Stimulated activated CD4-positive, alpha-beta T cell treated with anti-CD3 and anti-CD28 coated beads, Interleukin-12 subunit alpha, Interleukin-12 subunit beta, amount 100 ng/mL, for 24 hours (primary cell): ENCODE measurements around the gene PGAM2.

Experiments used
- DNase-seq, 2 experiments: peaks; one replicate each; pipeline ENCODE4 v3.0.0-alpha.2; 2020; ENCODE audit warnings: low read depth in 2 of 2

The PGAM2 gene

DNA sequence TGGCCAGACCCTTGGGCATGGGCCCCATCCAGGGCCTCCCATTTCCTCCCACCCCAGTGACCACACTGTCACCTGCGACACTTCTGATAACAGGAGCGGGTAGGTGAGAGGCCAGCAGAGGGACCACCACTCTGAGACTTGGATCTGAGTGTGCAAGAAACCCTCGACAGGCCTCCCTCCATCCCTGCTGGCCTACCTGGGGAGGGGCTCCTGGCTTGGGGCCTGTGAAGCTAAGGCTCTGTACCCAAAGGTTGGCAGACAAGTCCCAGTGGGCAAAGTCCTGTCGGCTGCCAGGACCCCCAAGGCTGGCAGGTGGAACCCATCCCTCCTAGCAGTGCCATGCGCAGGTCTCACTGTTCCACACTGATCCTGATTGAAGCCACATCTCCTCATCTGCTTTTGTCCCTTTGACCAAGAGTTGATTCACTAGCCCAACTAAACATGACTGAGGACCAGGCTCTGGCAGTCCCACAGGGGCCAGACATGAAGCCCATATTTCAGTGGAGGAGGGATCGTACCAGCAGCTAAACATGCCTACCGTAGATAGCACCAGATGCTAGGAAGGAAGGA lies 1.2 kb upstream of the PGAM2 start:
- DNase-seq, result no peak

DNA sequence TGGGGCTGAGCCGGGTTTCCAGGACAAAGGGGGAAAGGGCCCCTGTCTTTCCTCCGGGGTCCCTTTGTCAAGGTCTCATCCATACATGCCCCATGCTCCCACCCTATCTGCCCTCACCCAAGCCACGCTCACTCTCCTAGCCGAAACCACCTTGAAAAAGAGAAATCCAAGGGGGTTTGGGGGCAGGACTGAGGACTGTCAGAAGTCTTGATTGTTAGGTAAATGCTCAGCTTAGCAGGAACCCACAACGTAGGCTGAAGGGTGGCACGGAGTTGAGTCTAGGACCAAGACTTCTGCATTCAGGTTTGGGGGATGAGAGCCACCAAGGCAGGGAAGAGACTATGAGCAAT lies 719 bp upstream of the PGAM2 start:
- no peak for DNase-seq

DNA sequence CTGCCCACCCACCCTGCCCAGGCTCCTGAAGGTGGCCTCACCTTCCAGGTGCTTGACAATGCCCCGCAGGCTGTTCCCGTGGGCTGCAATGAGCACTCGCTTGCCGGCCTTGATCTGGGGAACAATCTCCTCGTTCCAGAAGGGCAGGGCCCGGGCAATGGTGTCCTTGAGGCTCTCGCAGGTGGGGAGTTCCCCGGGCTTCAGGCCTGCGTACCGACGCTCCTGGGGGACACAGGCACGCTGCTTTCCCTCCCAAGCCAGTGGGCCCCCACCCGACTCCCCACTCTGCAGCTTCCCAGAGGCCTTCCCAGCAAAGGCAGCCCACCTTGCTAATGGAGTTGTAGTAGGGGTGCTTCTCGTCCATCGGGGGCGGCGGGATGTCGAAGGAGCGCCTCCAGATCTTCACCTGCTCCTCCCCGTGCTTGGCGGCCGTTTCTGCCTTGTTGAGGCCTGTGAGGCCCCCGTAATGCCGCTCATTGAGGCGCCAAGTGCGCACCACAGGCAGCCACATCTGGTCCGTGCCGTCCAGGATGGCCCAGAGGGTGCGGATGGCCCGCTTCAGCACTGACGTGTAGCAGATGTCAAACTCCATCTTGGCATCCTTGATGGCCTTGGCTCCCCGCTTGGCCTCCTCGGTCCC lies 456 bp downstream of the PGAM2 start:
- DNase-seq, result no peak

DNA sequence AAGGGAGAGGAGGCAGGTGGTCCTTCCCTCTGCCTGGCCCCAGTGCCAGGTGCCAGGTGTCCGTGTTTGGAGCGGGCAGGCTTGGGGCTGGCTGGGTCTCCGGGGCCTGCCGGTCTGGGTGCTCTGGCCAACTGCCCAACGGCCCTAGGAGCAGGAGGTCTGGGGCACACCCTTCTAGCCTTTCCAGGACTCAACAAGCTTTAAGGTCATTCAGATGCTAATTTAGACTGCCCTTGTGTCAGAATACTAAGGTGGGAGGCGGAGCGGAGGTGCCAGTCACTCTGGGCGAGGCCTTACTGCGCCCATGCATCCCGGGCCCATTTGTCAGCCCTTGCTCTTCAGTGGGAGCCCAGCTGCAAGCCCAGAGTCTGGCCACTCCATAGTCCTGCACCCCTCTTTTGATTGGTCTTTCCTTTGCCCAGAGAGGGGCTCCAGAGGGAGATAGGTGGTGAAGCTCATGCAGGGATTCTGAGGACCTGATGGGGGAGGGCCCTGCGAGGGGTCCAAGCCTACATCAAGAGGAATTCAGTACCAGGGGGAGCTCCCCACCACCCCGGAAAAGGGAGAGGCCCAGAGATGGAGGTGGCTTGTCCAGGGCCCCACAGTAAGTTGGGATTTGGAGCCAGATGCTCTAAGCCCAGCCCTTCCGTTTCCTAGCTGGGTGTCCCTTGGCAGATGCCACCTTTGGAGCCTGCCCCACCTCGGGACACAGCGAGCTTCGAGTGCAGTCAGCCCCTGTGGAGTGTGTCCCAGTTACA lies 1.3 kb downstream of the PGAM2 start:
- DNase-seq, result no peak

DNA sequence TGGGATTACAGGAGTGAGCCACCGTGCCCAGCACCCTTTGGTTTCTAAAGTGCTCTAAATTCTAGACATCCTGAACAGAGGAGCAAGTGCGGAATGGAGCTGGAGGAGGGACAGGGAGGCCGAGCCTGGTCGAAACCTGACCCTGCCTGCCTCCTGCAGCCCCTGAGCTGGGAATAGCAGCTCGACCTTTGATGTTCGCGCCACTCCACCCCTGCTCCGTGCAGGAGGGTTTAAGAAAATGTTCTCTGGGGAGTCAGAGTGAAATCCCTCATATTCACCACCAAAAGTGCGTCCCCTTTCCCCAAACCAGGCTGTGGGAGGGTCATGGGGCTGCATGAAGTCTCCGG lies 1.8 kb downstream of the PGAM2 start:
- DNase-seq, result no peak

DNA sequence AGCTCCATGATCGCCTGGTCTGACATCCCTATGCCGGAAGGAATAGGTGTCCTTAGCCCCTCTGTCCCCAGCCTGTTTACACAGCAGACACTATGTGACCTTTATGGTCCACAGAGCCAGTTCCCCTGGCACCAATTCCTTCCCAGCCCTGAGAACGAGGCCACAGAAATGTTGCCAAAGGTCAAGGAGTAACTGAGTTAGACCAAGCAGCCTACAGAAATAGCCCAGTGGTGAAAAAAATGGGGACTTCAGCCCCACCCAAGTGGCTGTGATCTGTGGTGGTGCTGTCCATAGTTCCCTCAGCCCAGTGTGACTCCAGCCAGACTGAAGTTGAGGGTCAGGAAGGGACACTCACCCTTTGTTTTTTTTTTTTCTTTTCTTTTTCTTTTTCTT lies 2.5 kb downstream of the PGAM2 start:
- no peak for DNase-seq

DNA sequence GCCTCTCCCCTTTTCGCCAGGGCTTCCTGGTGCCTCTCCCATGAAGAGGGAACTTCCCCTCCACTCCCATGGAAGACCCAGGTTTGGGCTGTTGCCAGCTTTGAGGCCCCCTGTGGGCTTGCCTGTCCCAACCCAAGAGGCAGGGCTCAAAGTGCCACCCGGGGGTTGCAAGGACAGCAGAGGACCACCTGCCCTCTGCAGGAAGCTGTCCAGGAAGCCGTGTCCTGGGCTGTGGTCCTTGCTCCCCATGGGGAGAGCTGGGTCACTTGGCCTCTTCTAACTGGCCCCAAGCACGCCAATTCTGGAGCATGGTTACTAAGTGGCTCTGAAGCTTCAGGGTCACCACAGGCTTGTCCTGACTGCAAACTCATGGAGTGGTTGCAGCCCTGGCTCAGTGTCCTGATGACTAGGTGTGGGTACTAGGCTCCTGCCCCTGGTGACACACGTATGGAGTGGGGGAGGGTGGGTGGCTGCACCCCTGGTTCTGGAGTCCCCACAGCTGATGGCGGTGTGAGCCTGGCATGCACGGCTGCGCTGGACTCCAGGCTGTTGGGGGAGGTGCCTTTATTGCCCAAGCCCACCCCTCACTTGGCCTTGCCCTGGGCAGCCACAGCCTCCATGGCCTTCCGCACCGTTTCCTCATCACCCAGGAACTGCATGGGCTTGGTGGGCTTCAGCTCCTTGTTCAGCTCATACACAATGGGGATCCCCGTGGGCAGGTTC lies 3.0 kb downstream of the PGAM2 start:
- no peak for DNase-seq

DNA sequence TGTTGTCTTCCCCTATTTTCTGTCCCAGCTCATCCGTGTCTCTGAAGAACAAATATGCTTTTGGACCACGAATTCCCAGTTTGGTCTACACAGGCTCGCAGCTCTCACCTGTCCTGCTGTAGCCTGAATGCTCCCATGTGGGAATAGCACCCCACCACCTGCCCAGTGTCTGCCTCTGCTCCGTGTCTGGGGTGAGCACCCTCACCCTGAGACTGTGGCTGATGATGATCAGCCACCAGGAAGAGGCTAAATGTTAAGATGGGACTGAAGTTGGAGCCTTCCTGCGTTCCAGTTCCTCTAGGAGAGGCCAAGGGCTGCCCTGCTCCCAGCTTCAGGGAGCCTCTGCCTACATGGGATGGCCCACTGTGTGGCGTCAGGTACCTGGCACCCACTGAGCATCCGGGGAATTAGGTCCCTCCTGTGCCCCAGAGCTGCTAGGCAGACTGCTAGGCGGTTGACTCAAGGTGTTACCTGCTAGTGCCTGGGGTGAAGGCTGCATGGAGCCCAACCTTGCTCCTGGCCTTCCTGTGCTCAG lies 3.7 kb downstream of the PGAM2 start:
- DNase-seq, result no peak

DNA sequence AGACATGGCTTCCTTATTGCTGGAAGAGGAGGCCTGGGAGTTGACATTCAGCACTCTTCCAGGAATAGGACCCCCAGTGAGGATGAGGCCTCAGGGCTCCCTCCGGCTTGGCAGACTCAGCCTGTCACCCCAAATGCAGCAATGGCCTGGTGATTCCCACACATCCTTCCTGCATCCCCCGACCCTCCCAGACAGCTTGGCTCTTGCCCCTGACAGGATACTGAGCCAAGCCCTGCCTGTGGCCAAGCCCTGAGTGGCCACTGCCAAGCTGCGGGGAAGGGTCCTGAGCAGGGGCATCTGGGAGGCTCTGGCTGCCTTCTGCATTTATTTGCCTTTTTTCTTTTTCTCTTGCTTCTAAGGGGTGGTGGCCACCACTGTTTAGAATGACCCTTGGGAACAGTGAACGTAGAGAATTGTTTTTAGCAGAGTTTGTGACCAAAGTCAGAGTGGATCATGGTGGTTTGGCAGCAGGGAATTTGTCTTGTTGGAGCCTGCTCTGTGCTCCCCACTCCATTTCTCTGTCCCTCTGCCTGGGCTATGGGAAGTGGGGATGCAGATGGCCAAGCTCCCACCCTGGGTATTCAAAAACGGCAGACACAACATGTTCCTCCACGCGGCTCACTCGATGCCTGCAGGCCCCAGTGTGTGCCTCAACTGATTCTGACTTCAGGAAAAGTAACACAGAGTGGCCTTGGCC lies 4.3 kb downstream of the PGAM2 start:
- no peak for DNase-seq

DNA sequence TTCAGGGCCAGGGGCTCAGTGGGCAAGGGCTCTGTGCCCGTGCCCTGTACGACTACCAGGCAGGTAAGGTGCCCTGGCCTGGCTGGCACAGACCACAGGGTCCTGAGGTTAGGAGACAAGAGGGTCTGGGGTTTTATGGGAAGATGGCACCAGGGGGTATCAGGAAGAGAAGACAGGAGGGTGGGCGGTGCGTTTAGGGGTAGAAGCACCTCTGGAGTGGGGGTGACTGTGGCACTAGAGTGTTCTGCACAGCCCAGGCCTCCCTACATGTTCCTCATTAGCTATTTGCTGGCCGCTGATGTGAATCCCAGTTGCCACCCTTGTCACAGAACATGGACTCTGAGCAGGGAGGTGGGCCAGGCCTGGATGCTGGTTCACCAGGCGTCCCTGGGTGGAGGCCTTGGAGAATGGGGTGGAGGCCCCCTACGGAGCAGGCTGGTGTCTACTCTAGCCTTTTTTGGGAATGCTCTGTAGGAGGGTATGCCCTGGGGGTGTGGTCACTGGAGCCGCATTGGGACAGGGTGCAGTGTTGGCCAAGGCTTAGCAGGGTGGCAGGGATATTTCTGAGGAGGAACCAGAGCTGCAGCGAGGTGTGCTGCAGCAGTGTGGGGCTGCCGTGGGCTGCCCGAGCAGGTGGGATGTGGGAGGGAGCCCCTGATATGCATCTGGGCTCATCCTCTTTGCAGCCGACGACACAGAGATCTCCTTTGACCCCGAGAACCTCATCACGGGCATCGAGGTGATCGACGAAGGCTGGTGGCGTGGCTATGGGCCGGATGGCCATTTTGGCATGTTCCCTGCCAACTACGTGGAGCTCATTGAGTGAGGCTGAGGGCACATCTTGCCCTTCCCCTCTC lies 5.0 kb downstream of the PGAM2 start:
- DNase-seq, result no peak

DNA sequence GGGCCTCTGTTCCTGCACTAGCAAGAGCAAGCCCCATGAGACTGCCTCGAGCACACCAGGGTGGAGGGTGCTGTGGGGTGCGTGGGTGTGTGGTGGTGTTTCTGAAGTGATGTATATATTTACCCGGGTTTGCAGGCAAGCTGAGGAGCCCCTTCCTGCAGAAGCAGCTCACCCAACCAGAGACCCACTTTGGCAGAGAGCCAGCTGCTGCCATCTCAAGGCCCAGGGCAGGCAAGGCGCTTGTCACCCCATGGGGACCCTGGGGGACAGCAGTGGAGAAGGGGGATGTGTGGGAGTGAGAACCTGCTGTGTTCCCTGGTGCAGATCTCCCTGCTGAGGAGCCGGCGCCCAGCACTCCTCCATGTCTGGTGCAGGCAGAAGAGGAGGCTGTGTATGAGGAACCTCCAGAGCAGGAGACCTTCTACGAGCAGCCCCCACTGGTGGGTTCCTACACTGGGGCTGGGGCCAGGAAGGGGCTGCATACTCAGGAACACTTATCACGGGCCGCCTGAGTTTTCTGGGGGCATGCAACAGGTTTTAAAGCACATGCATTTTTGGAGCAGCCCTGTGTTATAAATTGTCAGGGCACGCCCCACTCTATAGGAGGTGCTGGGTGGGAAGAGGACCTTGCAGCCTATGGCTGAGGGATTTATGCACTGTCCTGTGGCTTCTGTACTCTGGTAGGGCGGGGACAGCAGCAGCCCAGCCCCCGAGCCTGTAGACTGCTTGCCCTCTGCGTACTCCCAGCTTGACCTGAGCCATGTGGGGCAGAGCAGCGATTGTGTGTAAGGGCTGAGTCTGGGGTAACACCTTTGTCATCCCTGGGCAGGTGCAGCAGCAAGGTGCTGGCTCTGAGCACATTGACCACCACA lies 5.9 kb downstream of the PGAM2 start:
- no peak for DNase-seq

DNA sequence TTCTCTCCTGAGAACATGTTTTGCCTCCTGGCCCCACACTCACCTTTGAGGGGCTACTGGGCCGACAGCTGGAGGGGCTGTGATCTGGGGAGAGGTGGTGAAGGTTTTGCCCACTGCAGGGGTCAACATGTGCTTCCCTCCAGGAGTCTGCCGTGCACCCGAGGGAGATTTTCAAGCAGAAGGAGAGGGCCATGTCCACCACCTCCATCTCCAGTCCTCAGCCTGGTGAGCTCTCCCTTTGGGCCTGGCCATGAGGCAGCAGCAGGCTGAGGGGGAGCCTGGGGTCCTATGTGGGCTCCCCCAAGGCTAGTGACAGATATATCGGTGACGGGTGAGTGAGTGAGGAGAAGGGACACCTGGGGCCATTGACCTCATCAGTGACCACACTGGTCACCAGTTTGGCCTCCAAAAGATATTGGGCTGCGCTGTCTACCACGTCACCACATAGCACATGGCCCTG lies 6.6 kb downstream of the PGAM2 start:
- no peak for DNase-seq

DNA sequence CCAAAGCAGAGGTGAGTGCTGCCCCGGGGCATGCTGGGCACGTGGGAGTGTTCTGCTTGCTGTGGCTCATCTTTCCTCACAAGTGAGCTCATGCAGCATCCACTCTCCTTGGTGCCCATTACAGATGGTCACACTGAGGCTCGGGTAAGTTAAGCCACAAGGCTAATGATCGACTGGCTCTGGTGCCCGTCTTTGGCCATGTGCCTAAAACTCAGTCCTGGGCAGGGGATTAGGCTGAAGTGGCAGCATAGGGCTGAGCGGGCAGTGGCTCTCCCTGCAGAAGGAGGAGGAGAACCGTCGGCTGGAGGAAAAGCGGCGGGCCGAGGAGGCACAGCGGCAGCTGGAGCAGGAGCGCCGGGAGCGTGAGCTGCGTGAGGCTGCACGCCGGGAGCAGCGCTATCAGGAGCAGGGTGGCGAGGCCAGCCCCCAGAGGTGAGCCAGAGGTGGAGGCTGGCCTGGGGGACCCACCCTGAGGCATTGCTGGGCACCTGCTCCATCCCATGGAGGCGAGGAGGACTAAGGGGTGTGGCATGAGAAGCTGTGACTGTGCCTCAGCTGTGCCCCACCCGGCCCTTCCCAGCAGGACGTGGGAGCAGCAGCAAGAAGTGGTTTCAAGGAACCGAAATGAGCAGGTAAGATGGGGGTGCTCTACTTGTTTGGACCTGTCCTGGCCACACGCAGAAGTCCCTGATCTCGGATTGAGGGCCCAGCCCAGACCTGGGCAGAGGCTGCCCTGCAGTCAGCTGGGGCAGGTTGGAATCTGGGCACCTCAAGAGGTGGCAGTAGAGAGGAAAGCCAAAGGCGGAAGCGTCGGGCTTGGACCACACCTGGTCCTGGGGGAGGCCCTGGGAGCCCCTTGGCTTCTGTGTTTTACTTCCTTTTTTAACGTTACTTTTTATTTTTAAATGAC lies 7.3 kb downstream of the PGAM2 start:
- no peak for DNase-seq

DNA sequence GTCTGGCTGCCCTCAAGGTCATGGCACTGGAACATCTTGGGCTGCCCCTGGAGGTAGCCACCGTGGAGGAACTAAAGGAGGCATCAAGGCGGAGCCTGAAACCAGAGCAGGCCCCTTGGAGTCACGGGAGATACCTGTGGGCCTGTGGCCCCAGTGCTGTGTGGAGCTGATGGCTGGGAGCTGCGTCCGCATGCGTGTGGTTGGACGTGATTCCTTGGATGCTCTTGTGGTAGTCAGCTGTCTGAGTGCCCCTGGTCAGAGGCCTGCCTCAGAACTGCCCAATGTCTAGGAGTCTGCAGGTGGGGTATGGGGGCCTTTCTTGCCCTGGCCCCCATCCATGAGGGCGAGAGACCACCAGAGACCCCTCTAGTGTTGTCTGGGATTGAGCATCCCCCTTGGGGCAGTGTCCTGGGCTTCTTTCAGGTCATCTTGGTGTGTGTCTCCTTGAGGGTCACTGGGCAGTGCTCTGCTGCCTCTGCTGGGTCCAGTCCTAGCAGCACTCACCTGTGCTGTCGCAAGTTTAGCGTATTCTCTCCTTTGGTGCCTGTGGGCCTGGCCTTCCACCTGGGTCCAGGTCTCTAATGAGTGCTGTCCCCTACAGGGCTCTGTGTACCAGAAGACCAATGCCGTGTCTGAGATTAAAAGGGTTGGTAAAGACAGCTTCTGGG lies 8.1 kb downstream of the PGAM2 start:
- no peak for DNase-seq

DNA sequence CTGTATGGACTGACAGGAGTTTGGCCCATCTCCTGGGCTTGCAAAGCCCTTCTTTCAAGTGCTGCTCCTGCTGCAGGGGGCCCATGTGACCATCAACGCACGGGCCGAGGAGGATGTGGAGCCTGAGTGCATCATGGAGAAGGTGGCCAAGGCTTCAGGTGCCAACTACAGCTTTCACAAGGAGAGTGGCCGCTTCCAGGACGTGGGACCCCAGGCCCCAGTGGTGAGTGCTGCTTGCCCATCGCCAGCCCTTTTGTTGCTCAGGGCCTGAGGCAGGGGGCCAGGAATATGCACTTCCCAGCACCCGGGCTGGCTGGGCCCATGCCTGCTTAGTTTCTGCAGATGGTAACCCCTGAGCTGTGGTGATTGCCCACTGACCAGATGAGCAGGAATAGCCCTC lies 8.7 kb downstream of the PGAM2 start:
- no peak for DNase-seq

DNA sequence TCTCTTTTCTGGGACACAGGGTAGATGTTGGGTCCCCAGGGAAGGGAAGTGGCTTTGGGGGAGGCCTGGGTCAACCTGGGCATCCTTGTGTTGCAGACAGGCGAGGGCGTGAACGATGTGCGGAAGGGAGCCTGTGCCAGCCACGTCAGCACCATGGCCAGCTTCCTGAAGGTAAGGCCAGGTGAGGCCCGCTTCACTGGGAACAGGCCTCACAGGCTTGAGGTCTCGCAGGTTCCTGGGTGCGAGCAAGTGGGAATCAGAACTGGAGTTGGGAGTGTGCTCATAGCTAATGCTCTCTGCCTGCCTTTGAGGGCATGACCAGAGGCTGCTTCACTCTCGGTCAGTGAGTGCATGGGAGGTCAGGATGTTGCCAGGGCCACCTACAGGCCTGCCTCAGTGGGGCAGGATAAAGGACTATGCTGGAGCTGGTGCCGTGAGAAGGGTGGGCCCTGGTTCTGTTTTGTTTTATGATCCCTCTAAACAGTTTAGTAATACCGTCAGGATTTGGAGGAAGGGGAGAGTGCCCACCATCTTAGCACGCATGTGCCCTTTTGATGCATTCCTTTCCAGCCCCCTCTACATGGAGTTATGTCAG lies 12.5 kb downstream of the PGAM2 start:
- no peak for DNase-seq

DNA sequence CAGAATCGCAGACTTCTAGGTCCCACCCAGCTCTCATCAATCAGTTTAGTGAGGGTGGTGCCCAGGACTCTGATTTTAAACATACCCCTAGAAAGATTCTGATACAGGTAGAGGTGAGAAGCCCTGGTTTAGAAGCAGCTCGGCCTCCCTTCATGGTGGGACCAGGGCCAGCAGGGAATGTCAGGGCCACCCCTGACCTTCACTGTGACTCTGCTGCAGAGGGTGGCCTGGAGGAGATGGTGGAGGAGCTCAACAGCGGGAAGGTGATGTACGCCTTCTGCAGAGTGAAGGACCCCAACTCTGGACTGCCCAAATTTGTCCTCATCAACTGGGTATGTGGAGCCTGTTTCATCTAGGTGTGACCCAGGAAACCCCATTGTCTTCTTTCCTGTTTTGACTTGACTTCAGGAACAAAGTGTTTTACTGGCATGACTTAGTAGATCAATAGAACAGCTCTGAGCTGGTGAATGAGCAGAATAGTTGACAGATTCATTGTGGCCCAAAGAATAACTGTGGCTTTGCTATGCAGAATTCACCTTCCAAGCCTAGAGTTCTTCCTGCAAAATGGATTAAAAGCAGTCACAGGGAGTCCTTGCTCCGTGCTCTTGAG lies 13.7 kb downstream of the PGAM2 start:
- no peak for DNase-seq
